Measurements from ENCODE around the gene MACROD2. TPM values are rescaled to one million over a fixed set of nuclear protein-coding genes. Genes with fewer than 3 reads are reported as not detected.

MACROD2 gene
- total RNA-seq, 1 experiment from 2014 or later: 1.5 TPM

GRCh38 chr20:15834857-15835256 lies 1839.5 kb downstream of the MACROD2 start:
- H3K27me3 ChIP-seq (ENCODE audit: control insufficient read depth, insufficient read depth, low read length): no peaks in the 10 kb centered on the region
- no peak overlapping the region for H3K4me3 ChIP-seq (ENCODE audit: insufficient read depth, low read depth, low read length)
- no peak for DNase-seq
- H3K36me3 ChIP-seq (replicated peaks; ENCODE audit: control insufficient read depth, insufficient read depth, low read length): no peaks in the 10 kb centered on the region

DNA sequence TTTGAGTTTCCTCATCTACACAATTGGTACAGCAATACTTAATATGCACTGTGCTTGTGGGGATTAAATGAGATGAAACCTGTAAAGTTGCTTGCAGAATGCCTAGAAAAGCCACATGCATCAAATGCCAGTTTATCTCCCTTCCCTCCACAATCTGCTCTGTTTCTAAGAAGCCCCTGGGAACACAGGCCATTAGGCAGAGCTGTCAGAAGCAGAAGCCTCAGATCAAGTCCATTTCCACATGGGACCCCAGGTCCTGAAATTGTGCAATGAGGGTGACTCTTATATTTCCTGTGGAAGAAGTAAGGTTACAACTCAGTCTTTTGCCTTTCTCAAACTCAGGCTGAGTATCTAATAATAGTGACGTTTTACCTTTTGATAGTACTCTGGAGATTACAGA lies 1840.5 kb downstream of the MACROD2 start:
- H3K27me3 ChIP-seq (ENCODE audit: control insufficient read depth, insufficient read depth, low read length): no peaks in the 10 kb centered on the region
- DNase-seq: no peak
- H3K4me3 ChIP-seq (ENCODE audit: insufficient read depth, low read depth, low read length): no peak overlapping the region

DNA sequence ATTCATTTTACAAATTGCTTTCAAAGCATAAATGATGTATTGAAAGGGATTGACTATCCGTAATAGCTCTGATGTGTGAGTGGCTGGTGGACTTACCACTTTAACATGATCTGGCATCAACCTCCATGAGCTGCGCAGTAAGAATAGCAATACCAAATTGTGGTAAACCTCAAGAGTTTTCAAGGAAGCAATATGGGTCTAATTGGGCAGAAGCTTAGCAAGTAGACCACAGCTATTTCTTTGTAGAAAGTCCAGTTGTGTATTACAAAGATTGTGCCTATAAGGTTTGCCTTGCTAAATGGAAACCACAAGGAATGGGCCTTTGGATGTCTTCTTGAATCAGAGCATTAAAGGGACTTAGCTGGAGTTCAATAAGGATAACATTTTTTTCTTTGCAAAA lies 1841.3 kb downstream of the MACROD2 start:
- DNase-seq: no peak
- H3K36me3 ChIP-seq (replicated peaks; ENCODE audit: control insufficient read depth, insufficient read depth, low read length): no peaks in the 10 kb centered on the region
- no peak overlapping the region for H3K4me3 ChIP-seq (ENCODE audit: insufficient read depth, low read depth, low read length)
- H3K27me3 ChIP-seq (ENCODE audit: control insufficient read depth, insufficient read depth, low read length): no peaks in the 10 kb centered on the region

More for the DNA sequence above, 1840.5 kb downstream of the MACROD2 start:
- no peaks in the 10 kb centered on the region for H3K36me3 ChIP-seq (replicated peaks; ENCODE audit: control insufficient read depth, insufficient read depth, low read length)

- H3K36me3 ChIP-seq (replicated peaks; ENCODE audit: control insufficient read depth, insufficient read depth, low read length): no peaks in the 10 kb centered on the region
- no peak for DNase-seq
- no peak overlapping the region for H3K4me3 ChIP-seq (ENCODE audit: insufficient read depth, low read depth, low read length)
- no peaks in the 10 kb centered on the region for H3K27me3 ChIP-seq (ENCODE audit: control insufficient read depth, insufficient read depth, low read length)
These were observed 1842.2 kb downstream of the MACROD2 start for GRCh38 chr20:15837563-15837962.

- no peak for DNase-seq
- H3K36me3 ChIP-seq (replicated peaks; ENCODE audit: control insufficient read depth, insufficient read depth, low read length): no peaks in the 10 kb centered on the region
- H3K27me3 ChIP-seq (ENCODE audit: control insufficient read depth, insufficient read depth, low read length): no peaks in the 10 kb centered on the region
- H3K4me3 ChIP-seq (ENCODE audit: insufficient read depth, low read depth, low read length): no peak overlapping the region
These were observed 1843.2 kb downstream of the MACROD2 start for GRCh38 chr20:15838466-15838865.

DNA sequence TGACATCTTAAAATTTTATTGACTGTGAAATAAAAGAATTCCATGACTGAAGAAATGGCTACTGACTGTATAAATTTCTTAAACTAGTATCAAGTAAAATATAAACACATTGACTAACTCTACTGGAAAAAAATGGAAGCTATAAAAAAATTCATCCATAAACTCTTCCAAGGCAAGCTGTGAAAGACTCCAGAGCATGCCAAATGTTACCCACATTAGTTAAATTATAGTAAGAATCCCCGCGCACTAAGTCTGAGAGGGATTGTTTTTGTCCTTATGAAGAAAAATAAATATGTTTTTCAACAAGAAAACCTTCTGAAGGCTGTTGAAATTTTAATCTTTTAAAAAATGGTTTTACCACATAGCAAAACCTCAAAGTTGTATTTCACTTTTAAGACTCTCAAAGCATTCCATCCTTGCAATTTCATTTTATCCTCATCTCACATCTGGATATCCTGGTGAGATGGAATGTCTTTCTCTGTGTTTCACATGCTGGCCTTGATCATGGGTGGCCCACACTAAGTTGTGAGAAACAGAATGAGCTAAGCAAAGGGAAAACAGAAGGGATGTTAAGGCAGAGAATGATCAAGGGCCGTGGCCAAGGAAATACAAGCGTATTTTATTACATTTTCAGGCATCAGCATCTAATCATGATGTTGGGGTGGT lies 1845.5 kb downstream of the MACROD2 start:
- H3K4me3 ChIP-seq (ENCODE audit: insufficient read depth, low read depth, low read length): no peak overlapping the region
- no peak for DNase-seq
- no peaks in the 10 kb centered on the region for H3K27me3 ChIP-seq (ENCODE audit: control insufficient read depth, insufficient read depth, low read length)
- no peaks in the 10 kb centered on the region for H3K36me3 ChIP-seq (replicated peaks; ENCODE audit: control insufficient read depth, insufficient read depth, low read length)

DNA sequence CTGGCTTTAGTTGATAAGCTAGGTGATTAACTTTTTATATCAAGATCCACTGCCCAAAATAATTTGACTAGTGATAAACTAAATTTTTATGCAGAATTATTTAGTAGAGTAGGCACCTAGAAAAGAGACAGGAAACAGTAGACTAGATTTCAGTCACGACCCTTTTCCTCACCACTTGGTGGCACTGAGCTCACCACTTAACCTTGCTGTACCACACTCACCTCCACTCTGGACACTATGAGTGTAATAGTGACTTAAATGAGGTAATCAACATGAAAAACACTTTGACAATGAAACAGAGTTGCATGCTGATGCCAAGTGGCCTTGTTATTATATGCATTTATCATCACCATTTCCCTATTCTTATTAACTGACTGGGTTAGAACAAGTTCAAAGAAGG lies 1847.6 kb downstream of the MACROD2 start:
- Histone ChIP-seq H3K4me3 (ENCODE audit: insufficient read depth, low read depth, low read length) (no peak overlapping the region), H3K27me3 (ENCODE audit: control insufficient read depth, insufficient read depth, low read length) (no peaks in the 10 kb centered on the region), H3K36me3 (replicated peaks; ENCODE audit: control insufficient read depth, insufficient read depth, low read length) (no peaks in the 10 kb centered on the region)
- no peak for DNase-seq

DNA sequence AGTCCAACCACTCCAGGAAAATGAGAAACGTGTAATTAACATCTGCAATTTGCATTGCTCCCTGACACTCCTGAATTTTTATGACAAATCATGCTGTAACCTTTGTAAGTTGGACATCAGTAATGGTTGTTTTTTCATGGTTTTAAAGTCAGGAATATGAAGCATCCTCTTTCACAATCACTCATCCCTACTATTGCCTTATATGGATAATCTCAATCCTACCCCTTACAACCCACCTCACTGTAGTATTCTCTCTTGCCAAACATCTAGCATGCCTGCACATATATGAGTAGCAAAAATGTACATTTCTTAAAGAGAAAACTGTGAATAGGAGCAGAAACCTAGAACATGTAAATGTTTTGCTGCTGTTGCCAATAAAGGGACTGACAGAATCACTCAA lies 1848.5 kb downstream of the MACROD2 start:
- Histone ChIP-seq H3K36me3 (replicated peaks; ENCODE audit: control insufficient read depth, insufficient read depth, low read length) (no peaks in the 10 kb centered on the region), H3K4me3 (ENCODE audit: insufficient read depth, low read depth, low read length) (no peak overlapping the region), H3K27me3 (ENCODE audit: control insufficient read depth, insufficient read depth, low read length) (no peaks in the 10 kb centered on the region)
- DNase-seq: no peak

- H3K27me3 ChIP-seq (ENCODE audit: control insufficient read depth, insufficient read depth, low read length): no peaks in the 10 kb centered on the region
- H3K36me3 ChIP-seq (replicated peaks; ENCODE audit: control insufficient read depth, insufficient read depth, low read length): no peaks in the 10 kb centered on the region
- DNase-seq: no peak
- no peak overlapping the region for H3K4me3 ChIP-seq (ENCODE audit: insufficient read depth, low read depth, low read length)
These were observed 1852.0 kb downstream of the MACROD2 start for GRCh38 chr20:15847196-15847784.

DNA sequence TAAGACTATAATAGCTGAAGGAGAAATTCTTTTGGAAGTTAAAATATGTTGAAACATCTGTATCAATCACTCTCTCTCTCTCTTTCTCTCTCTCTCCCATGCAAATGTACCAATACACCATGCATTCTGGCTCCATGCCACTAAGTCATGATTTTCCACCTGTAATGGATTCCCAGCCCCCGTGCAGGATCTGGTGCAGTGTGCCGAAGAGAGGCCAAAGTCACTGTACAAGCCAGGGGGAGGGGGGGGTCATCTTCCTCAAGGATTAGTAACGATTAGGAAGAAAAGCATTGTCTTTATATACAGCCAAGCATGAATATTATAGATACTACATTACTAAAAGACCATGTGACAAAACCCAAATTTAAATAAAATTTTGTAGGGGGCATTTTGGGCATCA lies 1852.8 kb downstream of the MACROD2 start:
- Histone ChIP-seq H3K4me3 (ENCODE audit: insufficient read depth, low read depth, low read length) (no peak overlapping the region), H3K36me3 (replicated peaks; ENCODE audit: control insufficient read depth, insufficient read depth, low read length) (no peaks in the 10 kb centered on the region), H3K27me3 (ENCODE audit: control insufficient read depth, insufficient read depth, low read length) (no peaks in the 10 kb centered on the region)
- DNase-seq: no peak

- no peaks in the 10 kb centered on the region for H3K27me3 ChIP-seq (ENCODE audit: control insufficient read depth, insufficient read depth, low read length)
- no peak overlapping the region for H3K4me3 ChIP-seq (ENCODE audit: insufficient read depth, low read depth, low read length)
- no peak for DNase-seq
These were observed 1853.8 kb downstream of the MACROD2 start for GRCh38 chr20:15848995-15849610.

DNA sequence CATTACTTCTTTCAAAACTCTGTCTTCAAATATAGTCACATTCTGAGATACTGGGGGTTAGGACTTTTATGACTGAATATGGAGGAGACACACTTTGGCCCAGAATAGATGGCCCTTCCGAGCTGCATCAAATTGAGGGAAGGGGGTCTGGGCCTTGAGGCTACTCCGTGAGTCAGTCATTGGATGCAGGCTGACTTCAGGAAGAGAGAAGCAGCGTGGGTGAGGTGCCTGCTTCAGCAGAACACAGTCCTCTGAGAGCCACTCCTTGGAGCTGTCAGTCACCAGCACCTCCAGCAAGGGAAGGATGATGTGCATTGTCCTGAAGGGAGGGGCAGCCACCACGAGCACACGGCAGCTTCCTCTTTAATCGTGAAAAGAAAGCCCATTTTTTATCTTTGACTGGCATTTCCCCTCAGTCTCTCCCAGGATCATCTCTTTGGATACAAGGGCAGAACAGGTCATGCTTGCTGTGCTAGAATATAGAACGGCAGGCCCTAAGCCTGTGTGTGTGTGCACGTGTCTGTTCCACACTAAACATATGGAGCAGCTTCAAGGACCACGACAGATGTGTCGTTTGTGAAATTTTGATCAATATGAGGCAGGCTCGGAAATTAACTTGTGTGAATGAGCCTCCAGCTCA lies 1856.4 kb downstream of the MACROD2 start:
- no peaks in the 10 kb centered on the region for H3K27me3 ChIP-seq (ENCODE audit: control insufficient read depth, insufficient read depth, low read length)

More at GRCh38 chr20:15848995-15849610, 1853.8 kb downstream of the MACROD2 start:
- H3K36me3 ChIP-seq (replicated peaks; ENCODE audit: control insufficient read depth, insufficient read depth, low read length): no peaks in the 10 kb centered on the region

GRCh38 chr20:15854911-15855310 lies 1859.6 kb downstream of the MACROD2 start:
- Histone ChIP-seq H3K4me3 (ENCODE audit: insufficient read depth, low read depth, low read length) (no peak overlapping the region), H3K36me3 (replicated peaks; ENCODE audit: control insufficient read depth, insufficient read depth, low read length) (no peaks in the 10 kb centered on the region), H3K27me3 (ENCODE audit: control insufficient read depth, insufficient read depth, low read length) (no peaks in the 10 kb centered on the region)
- DNase-seq: no peak

More for the DNA sequence above, 1856.4 kb downstream of the MACROD2 start:
- H3K4me3 ChIP-seq (ENCODE audit: insufficient read depth, low read depth, low read length): no peak overlapping the region
- DNase-seq: no peak
- no peaks in the 10 kb centered on the region for H3K36me3 ChIP-seq (replicated peaks; ENCODE audit: control insufficient read depth, insufficient read depth, low read length)

DNA sequence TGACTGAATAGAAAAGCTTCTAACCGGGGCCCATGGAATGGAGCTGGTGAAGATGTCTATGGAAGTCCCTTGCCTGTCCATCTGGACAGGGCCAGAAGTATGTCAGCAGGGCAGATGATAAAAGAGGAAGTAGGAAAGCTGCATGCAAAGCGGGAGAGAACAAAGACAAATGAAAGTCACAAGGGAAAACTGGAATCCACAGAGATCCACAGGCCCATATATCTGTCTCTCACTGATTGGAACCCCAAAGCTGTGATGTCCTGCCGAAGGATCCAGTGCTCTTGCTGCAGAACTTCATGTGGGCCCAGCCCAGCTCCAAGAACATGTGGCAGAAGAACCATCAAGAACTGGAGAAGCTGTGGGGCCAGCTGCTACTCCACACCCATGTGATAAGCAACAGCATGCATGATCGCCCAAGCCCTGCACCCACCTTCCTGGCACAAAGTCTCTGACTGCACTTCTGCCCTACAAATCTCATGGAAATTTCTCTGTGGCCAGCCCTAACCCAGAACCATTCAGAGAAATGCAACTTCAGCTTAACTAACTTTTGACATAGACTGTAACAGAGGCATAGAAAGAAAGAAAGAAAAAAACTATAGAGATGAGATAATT lies 1862.0 kb downstream of the MACROD2 start:
- H3K36me3 ChIP-seq (replicated peaks; ENCODE audit: control insufficient read depth, insufficient read depth, low read length): no peaks in the 10 kb centered on the region
- DNase-seq: no peak
- no peak overlapping the region for H3K4me3 ChIP-seq (ENCODE audit: insufficient read depth, low read depth, low read length)
- H3K27me3 ChIP-seq (ENCODE audit: control insufficient read depth, insufficient read depth, low read length): no peaks in the 10 kb centered on the region

All from H7 (cell line).